Esophagus (tissue), 2 donors: ENCODE measurements around the gene SRSF8. TPM values are rescaled to one million over a fixed set of nuclear protein-coding genes. Genes with fewer than 3 reads are reported as not detected.

Source experiments
- H3K27ac ChIP-seq, 2 donors: one replicate each; pipeline ENCODE4 v1.5.1; 2013; ENCODE audit warnings: low read depth in 2 of 2, mild to moderate bottlenecking in 2 of 2, inconsistent platforms in 1 of 2, low read length in 1 of 2, moderate library complexity in 1 of 2
- H3K27me3 ChIP-seq, 2 donors: one replicate each; pipeline ENCODE4 v1.6.1; 2013; ENCODE audit warnings: low read length in 2 of 2, control low read depth in 1 of 2, mild to moderate bottlenecking in 1 of 2; ENCODE audit not compliant: insufficient read depth in 2 of 2, control insufficient read depth in 1 of 2
- H3K36me3 ChIP-seq, 2 donors: one replicate each; pipeline ENCODE4 v1.6.1; 2013; ENCODE audit warnings: low read length in 1 of 2; ENCODE audit not compliant: control insufficient read depth in 2 of 2, insufficient read depth in 2 of 2
- H3K4me1 ChIP-seq, 2 donors: one replicate each; pipeline ENCODE4 v1.6.1; 2013; ENCODE audit warnings: low read length in 1 of 2; ENCODE audit not compliant: control insufficient read depth in 2 of 2, insufficient read depth in 2 of 2
- H3K4me3 ChIP-seq, 2 donors: one replicate each; pipeline ENCODE4 v1.5.1; 2013; ENCODE audit warnings: low read length in 2 of 2, mild to moderate bottlenecking in 2 of 2, low read depth in 1 of 2, moderate library complexity in 1 of 2
- H3K9me3 ChIP-seq, 2 donors: one replicate each; pipeline ENCODE4 v1.6.1; 2013; ENCODE audit warnings: mild to moderate bottlenecking in 2 of 2, low read depth in 1 of 2, low read length in 1 of 2, moderate library complexity in 1 of 2; ENCODE audit not compliant: control insufficient read depth in 2 of 2, insufficient read depth in 1 of 2
- WGBS, 2 donors: extraction: QIAGEN DNeasy Blood & Tissue Kit; methylation state at CpG; one replicate each; pipeline ENCODE4 v1.1.7; 2013; 5-methylcytosine and 5-hydroxymethylcytosine counted together
- polyA plus RNA-seq, 2 donors: library from polyadenylated mRNA; stranded (reverse); fragments of 200-250 nt; gene quantifications; one replicate each; pipeline ENCODE4 v1.2.3, GENCODE V29; 2013
- donor health status: healthy with polysubstance abuse.
- donor health status: Bipolar disorder and iron deficiency.

The SRSF8 gene
- polyA plus RNA-seq, 2 donors = 29.1 to 35.3 TPM

DNA sequence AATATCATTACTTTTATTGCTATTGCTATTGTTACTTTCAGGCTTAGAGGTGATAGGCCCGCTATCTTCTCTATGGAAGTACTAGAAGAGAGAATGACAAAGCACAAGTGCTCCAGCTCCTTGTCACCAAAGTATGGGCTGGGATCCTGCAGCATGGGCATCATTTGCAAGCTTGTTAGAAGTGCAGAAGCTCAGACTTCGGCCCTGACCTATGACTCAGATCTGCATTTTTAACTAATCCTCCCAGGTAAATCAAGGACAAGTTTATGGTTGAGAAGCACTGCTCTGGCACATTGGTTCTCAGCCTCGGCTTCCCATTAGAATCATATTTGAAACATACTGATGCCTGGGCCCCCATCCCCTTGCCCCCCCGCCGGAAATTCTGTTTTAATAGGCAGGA lies 14.3 kb downstream of the SRSF8 start:
- WGBS, 2 donors = 63% methylated on average over 5 of the region's 5 CpGs

DNA sequence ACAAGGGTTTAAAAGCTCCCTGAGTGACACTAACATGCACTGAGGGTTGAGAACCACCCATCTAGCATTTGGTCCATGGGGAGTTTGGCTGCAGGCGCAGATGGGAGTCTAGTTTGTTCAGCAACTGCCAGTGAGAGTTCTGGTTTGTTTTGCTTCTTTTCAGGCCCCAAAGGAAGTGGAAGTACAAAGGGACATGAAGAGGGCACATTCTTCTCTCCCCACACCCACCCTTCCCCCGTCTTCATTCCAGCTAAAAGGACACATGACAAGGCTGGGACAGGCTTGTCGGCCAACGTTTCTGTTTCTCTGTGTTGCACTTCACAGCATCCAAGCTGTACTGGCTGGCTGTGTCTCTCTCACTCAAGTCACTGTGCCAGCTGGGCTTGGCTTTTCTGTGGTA lies 14.7 kb downstream of the SRSF8 start:
- Histone ChIP-seq H3K27ac (peak overlapping the region in 1 of 2 donors; percentile 26), H3K36me3 (no peaks in the 10 kb centered on the region), H3K4me3 (no peak overlapping the region), H3K9me3 (no peaks in the 10 kb centered on the region), H3K27me3 (peaks cover 0 to 2% of the 10 kb centered on the region in 2 donors), H3K4me1 (no peaks in the 10 kb centered on the region)
- 60 to 65% methylated on average over 4 of the region's 4 CpGs for WGBS, 2 donors

More for the DNA sequence above, 14.3 kb downstream of the SRSF8 start:
- H3K9me3 ChIP-seq = no peaks in the 10 kb centered on the region
- no peaks in the 10 kb centered on the region for H3K36me3 ChIP-seq
- no peak overlapping the region for H3K4me3 ChIP-seq
- peaks cover 0 to 2% of the 10 kb centered on the region in 2 donors for H3K27me3 ChIP-seq
- no peaks in the 10 kb centered on the region for H3K4me1 ChIP-seq
- H3K27ac ChIP-seq = no peak overlapping the region

DNA sequence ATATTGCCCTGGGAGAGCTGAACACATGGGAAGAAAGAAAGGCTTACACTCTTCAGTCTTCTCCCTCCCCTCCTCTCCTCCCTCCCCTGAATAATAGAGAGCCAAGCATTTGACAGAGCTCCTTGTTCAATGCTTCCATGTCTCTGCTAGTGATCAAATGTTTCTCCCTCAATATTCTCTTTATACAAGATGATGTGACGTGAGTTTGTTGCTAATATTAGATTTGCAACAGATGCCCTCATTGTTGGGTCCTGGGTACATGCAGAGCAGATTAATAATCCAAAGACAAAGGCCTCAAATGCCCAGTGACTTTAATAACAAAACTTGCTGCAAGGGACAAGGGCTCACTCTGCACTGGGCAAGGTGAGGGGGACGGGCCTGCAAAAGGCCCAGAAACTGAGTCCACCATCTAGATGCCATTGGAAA lies 15.9 kb downstream of the SRSF8 start:
- no peaks in the 10 kb centered on the region for H3K4me1 ChIP-seq
- H3K27me3 ChIP-seq = peaks cover 0 to 2% of the 10 kb centered on the region in 2 donors
- no peaks in the 10 kb centered on the region for H3K9me3 ChIP-seq
- WGBS, 2 donors = 89 to 92% methylated on average over 2 of the region's 2 CpGs
- no peaks in the 10 kb centered on the region for H3K36me3 ChIP-seq
- no peak overlapping the region for H3K27ac ChIP-seq
- H3K4me3 ChIP-seq = no peak overlapping the region

DNA sequence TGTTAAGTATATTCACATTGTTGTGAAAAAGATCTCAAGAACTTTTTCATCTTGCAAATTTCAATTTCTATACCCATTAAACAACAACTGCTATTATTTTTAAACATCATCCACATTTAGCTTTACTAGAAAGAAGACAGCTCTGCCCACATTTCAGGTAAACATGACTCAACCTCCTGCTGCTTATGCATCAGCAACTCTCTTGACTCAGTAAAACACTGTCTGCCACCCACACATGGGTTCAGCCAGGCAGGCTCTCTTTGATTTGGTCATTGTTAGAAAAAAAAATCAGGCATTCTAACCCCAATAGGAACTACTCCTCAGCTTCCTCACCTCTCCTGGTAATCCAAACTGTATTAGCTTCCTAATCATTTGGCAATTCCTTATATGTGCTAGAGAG lies 17.8 kb downstream of the SRSF8 start:
- H3K4me3 ChIP-seq = no peak overlapping the region
- peaks cover 0 to 2% of the 10 kb centered on the region in 2 donors for H3K27me3 ChIP-seq
- no peaks in the 10 kb centered on the region for H3K4me1 ChIP-seq
- no peaks in the 10 kb centered on the region for H3K36me3 ChIP-seq
- H3K9me3 ChIP-seq = no peaks in the 10 kb centered on the region
- no peak overlapping the region for H3K27ac ChIP-seq

DNA sequence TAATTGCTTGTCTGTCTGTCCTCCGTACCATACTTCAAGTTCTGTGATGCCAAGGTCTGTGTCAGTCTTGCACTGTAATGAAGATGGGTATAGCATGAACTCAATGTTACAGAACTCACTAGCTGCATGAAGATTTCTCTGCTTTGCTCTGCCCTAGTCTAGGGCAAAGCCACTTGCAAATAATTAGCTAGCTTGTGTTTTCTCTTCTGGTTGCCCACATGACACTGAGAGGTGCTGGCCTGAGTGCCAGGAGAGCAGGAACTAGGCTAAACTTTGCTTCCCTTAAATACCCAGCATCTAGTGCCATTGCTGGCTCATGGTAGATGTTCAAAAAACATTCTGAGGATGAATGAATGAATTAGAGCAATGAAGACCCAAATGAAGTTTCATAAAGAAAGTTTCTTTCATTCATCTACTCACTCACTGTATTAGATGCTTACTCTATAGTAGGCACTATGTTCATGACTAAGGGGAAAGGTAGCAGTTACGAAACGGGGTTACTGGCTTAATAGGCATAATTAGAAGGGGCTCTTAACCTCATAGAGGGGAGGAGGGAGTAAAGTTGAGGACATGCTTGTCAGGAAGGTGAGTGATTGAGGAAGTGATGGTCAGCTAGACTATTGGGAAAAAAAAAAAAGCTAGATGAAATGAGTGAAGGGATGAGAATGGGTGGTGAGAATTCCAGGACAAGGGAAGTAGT lies 18.5 kb downstream of the SRSF8 start:
- Histone ChIP-seq H3K4me3 (no peak overlapping the region), H3K27me3 (peaks cover 0 to 2% of the 10 kb centered on the region in 2 donors), H3K36me3 (no peaks in the 10 kb centered on the region), H3K9me3 (no peaks in the 10 kb centered on the region), H3K4me1 (no peaks in the 10 kb centered on the region), H3K27ac (no peak overlapping the region)
- 82 to 89% methylated on average over 3 of the region's 3 CpGs for WGBS, 2 donors

DNA sequence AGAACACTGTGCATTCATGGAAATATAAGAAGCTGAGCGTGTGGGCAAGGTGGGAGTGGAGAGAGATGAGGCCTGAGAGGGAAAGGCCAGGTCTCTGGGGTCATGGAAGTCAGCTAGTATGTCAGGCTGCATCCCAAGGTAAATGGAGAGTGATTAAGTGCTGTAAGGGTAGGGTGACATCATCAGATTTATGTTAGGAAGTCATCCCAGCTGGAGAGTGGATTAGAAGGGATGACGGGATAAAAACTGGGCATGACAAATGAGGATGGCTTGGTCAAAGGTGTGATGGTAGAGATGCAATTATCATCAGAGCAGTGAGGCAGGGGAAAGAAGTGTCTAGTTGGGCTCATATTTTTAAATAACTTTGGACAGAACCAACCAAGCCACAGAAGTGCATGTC lies 19.4 kb downstream of the SRSF8 start:
- Histone ChIP-seq H3K4me3 (no peak overlapping the region), H3K36me3 (no peaks in the 10 kb centered on the region), H3K27ac (no peak overlapping the region), H3K9me3 (no peaks in the 10 kb centered on the region), H3K4me1 (peaks cover 0 to 2% of the 10 kb centered on the region in 2 donors), H3K27me3 (peaks cover 0 to 2% of the 10 kb centered on the region in 2 donors)
- WGBS, 2 donors = 86 to 90% methylated on average over 2 of the region's 2 CpGs

DNA sequence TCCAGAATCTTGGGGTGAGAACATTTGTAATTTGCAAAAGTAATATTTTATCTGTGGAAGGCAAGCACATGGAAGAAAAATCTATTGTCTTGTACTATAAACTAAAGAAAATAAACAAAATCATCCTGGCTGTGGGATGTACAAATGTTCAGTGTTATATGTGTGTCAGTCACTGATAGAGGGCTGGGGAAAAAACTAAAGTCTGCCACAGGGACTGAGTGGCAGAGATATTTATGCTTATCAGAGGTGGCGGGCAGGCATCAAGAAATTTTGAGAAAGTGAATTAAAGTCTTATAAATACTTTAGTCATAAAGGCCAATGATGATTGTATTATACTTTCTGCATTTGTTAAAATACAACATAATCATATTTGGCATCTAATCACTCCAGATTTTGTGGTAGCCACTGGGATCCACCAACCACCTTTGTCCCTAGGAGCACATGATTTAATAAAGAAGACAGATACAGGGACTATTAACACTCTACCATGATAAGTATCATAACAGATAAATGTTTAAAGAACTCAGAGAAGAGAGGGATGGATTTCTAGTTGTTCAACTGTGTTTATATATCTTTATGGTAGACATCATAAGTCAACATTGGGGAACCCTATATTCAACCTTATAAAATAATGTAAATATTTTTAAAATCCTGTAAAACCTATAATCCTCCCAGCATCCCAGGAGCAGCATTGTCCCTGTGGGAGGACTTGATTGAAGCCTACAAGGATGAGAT lies 20.3 kb downstream of the SRSF8 start:
- WGBS, 2 donors = 98 to 100% methylated on average over 1 of the region's 1 CpG
- no peak overlapping the region for H3K27ac ChIP-seq
- H3K4me1 ChIP-seq = peaks cover 0 to 3% of the 10 kb centered on the region in 2 donors
- peaks cover 0 to 2% of the 10 kb centered on the region in 2 donors for H3K27me3 ChIP-seq
- H3K36me3 ChIP-seq = no peaks in the 10 kb centered on the region
- no peak overlapping the region for H3K4me3 ChIP-seq
- H3K9me3 ChIP-seq = no peaks in the 10 kb centered on the region

DNA sequence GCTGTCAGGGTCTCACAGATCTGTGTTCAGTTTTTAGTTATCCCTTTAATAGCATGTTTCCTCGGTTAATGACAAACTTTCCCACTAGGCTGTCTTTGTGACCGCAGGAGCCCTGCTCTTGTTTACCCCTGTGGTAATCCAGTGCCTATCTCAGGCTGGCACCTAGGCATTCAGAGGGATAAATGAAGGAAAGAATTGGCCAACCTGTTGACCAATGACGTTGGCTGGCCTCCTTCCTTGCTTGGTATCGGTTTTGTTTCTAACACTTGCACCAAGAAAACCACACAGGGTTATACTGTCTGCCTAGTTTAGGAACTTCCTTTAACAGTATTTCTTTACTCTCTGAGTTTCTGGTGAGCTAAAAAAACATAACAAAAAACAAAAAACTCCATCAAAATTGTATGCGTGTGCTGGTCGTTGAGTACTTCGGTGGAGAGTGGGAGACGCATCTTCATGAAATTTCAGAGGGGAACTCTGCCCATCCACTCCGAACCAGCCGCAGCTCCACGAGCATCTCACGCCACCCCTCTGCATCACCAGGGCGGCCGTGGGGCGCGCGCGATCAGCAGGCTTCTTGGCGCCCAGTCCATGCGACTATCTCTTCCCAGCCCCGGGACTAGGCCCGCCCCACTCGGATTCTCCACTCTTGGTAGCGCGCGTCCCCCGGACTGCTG lies 22.4 kb downstream of the SRSF8 start:
- Histone ChIP-seq H3K27me3 (no peaks in the 10 kb centered on the region), H3K36me3 (no peaks in the 10 kb centered on the region), H3K9me3 (no peaks in the 10 kb centered on the region), H3K4me3 (peak overlapping the region; percentile 69 to 73), H3K27ac (peak overlapping the region; percentile 97), H3K4me1 (peaks cover 0 to 11% of the 10 kb centered on the region in 2 donors)
- 7 to 12% methylated on average over 27 of the region's 27 CpGs for WGBS, 2 donors

DNA sequence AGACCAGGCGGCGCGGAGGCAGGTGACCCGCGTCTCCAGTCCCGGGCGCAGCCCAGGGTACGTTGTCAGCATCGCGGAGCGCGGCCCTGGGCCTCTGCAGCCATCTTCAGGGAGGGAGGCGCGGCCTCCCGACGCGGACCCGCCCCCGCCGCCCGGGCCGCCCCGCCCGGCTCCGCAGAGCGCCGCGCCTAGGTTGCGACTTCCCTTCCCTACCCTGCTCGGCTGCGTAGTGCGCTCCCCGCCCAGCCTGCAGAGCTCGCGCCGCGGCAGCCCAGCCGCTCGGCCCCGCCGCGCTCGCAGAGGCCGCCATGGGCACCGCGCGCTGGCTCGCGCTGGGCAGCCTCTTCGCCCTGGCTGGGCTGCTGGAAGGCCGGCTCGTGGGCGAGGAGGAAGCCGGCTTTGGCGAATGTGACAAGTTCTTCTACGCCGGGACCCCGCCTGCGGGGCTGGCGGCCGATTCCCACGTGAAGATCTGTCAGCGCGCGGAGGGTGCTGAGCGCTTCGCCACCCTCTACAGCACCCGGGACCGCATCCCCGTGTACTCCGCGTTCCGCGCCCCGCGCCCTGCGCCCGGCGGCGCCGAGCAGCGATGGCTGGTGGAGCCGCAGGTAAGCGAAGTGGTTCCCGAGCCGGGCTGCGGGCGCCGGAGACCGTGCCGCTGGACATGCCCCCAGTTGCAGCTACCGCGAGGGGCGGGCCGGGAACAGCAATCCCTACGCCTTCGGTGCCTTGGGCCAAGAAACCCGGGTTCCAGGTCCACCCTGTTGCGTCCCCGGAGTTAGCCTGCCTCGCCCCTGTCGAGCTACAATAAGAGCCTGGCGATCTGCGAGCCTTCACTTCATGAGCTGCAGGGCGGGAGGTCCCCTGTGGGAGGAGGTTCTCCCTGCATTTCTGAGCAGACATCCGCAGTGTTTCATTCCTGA lies 23.2 kb downstream of the SRSF8 start, which contains the start of gene ENDOD1:
TSS of gene ENDOD1 (plus strand) at position 227 of the 923 bp plus-strand sequence. CDS start at position 309, 82 bp downstream.
- H3K27ac ChIP-seq = peak within 1 kb of the TSS; percentile 97
- no peaks in the 10 kb centered on the region for H3K9me3 ChIP-seq
- H3K4me3 ChIP-seq = peak within 1 kb of the TSS; percentile 73 to 90
- 0% methylated on average over 94 to 106 of the region's 106 CpGs for WGBS, 2 donors
- H3K36me3 ChIP-seq = no peaks in the 10 kb centered on the region
- H3K4me1 ChIP-seq = peaks cover 0 to 11% of the 10 kb centered on the region in 2 donors
- H3K27me3 ChIP-seq = no peaks in the 10 kb centered on the region
